Parathyroid adenoma (tissue), 2 donors: ENCODE data around the gene TMEM131L.

Experiments
- H2AFZ ChIP-seq: fragments of 300-600 bp; sonication (generic); one replicate; pipeline ENCODE4 v1.7.0; 2017; ENCODE audit warnings: antibody characterized with exemption, mild to moderate bottlenecking
- H3K27ac ChIP-seq: fragments of 300-600 bp; sonication (generic); one replicate; pipeline ENCODE4 v1.7.0; 2017
- H3K27me3 ChIP-seq: fragments of 300-600 bp; sonication (generic); one replicate; pipeline ENCODE4 v1.7.0; 2017; ENCODE audit warnings: low read length; ENCODE audit not compliant: control insufficient read depth, insufficient read depth
- H3K36me3 ChIP-seq: fragments of 300-600 bp; sonication (generic); one replicate; pipeline ENCODE4 v1.7.0; 2017; ENCODE audit warnings: low read length; ENCODE audit not compliant: control insufficient read depth, insufficient read depth
- H3K4me1 ChIP-seq: fragments of 300-600 bp; sonication (generic); one replicate; pipeline ENCODE4 v1.7.0; 2017; ENCODE audit warnings: control low read depth
- H3K4me2 ChIP-seq: fragments of 300-600 bp; sonication (generic); one replicate; pipeline ENCODE4 v1.7.0; 2017; ENCODE audit warnings: low read length
- H3K4me3 ChIP-seq: fragments of 300-600 bp; sonication (generic); one replicate; pipeline ENCODE4 v1.7.0; 2017; ENCODE audit warnings: low read depth, low read length
- H3K79me2 ChIP-seq: fragments of 300-600 bp; sonication (generic); one replicate; pipeline ENCODE4 v1.7.0; 2017; ENCODE audit warnings: control low read depth
- H3K9ac ChIP-seq: fragments of 300-600 bp; sonication (generic); one replicate; pipeline ENCODE4 v1.7.0; 2017; ENCODE audit warnings: mild to moderate bottlenecking
- H3K9me3 ChIP-seq: fragments of 300-600 bp; sonication (generic); one replicate; pipeline ENCODE4 v1.7.0; 2017; ENCODE audit warnings: low read length; ENCODE audit not compliant: control insufficient read depth
- TF ChIP-seq, protein P1 (sequence below): fragments of 300-600 bp; sonication (generic); IDR thresholded peaks from one replicate; pipeline ENCODE4 v1.7.0; 2017; ENCODE audit warnings: antibody characterized with exemption, mild to moderate bottlenecking
- donor health status: primary hyperparathyroidism.

TMEM131L gene

DNA sequence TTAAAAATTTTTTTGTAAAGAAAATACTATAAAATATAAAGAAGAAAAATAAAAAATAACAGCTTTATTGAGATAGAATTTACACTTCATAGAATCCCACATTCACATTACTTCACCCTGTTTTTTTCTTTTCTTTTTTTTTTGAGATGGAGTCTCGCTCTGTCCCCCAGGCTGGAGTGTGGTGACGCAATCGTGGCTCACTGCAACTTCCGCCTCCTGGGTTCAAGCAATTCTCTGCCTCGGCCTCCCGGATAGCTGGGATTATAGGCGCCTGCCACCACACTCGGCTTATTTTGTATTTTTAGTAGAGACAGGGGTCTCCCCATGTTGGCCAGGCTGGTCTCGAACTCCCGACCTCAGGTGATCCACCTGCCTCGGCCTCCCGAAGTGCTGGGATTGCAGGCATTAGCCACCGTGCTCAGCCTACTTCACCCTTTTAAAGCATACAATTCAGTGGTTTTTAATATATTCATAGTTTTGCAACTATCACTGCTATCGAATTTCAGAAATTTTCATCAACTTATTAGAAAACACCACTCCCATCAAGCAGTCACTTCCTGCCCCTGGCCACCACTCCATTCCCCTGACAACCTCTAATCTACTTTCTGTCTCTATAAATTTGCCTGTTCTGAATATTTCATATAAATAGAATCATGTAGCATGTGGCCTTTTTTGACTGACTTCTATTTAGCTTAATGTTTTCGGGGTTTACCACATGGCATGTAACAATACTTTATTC, 48.7 kb downstream of the TMEM131L start:
- H3K4me1 ChIP-seq, result no peaks in the 10 kb centered on the region
- H3K4me2 ChIP-seq, result no peak overlapping the region
- no peaks in the 10 kb centered on the region for H3K36me3 ChIP-seq
- H3K27ac ChIP-seq, result no peak overlapping the region
- no peak overlapping the region for H3K4me3 ChIP-seq
- H3K27me3 ChIP-seq, result no peaks in the 10 kb centered on the region
- no peak overlapping the region for H3K9ac ChIP-seq
- H3K79me2 ChIP-seq, result no peaks in the 10 kb centered on the region
- no peak overlapping the region for H2AFZ ChIP-seq
- TF ChIP-seq, protein P1, sequence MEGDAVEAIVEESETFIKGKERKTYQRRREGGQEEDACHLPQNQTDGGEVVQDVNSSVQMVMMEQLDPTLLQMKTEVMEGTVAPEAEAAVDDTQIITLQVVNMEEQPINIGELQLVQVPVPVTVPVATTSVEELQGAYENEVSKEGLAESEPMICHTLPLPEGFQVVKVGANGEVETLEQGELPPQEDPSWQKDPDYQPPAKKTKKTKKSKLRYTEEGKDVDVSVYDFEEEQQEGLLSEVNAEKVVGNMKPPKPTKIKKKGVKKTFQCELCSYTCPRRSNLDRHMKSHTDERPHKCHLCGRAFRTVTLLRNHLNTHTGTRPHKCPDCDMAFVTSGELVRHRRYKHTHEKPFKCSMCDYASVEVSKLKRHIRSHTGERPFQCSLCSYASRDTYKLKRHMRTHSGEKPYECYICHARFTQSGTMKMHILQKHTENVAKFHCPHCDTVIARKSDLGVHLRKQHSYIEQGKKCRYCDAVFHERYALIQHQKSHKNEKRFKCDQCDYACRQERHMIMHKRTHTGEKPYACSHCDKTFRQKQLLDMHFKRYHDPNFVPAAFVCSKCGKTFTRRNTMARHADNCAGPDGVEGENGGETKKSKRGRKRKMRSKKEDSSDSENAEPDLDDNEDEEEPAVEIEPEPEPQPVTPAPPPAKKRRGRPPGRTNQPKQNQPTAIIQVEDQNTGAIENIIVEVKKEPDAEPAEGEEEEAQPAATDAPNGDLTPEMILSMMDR, result no peak
- H3K9me3 ChIP-seq, result no peaks in the 10 kb centered on the region

DNA sequence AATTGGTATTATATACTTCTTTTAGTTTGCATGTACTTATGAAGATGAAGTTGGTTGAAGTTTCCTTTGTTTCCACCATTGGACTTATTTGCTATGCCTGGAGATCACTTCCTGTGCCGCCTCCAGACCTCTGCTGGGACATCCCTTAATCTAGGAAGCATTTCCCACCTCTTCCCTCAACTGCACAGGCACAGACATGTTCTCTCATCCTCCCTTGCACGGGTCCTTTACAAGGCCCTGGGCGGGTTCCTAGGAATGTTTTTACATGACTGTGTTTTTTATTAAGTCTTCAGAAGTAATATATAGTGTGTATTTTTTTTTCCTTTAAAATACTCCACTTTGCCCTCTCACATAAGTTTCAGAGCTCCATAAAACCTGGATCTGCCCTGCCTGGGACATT, 51.0 kb downstream of the TMEM131L start:
- H2AFZ ChIP-seq, result no peak overlapping the region
- H3K4me3 ChIP-seq, result no peak overlapping the region
- H3K9ac ChIP-seq, result no peak overlapping the region
- no peaks in the 10 kb centered on the region for H3K27me3 ChIP-seq
- no peak overlapping the region for H3K27ac ChIP-seq
- no peaks in the 10 kb centered on the region for H3K36me3 ChIP-seq
- no peaks in the 10 kb centered on the region for H3K79me2 ChIP-seq
- TF ChIP-seq, protein P1, result no peak
- no peaks in the 10 kb centered on the region for H3K9me3 ChIP-seq
- no peaks in the 10 kb centered on the region for H3K4me1 ChIP-seq
- H3K4me2 ChIP-seq, result no peak overlapping the region

DNA sequence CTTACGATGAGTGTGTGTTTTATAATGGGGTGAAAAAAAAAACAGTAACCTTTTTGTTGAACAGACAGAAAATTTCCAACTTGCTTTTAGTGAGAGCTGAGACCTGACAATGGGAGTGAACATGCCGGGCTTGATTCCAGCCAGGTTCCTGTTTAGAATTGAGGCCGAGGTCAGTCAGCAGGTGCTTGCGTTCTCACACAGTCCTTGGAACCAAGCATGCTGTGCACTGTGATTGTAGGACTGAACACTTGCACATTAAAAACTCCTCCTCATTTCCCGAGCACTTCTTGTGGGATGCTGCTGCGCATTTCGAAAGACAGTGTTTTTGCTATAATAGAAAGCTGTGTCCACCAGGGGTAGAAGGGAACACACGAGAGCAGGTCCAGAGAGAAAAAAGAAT, 51.8 kb downstream of the TMEM131L start:
- Histone ChIP-seq H3K9ac (no peak overlapping the region), H2AFZ (no peak overlapping the region), H3K4me3 (no peak overlapping the region), H3K79me2 (no peaks in the 10 kb centered on the region), H3K27me3 (no peaks in the 10 kb centered on the region), H3K27ac (no peak overlapping the region), H3K4me2 (no peak overlapping the region), H3K4me1 (no peaks in the 10 kb centered on the region), H3K9me3 (no peaks in the 10 kb centered on the region), H3K36me3 (no peaks in the 10 kb centered on the region)
- TF ChIP-seq, protein P1, result no peak

DNA sequence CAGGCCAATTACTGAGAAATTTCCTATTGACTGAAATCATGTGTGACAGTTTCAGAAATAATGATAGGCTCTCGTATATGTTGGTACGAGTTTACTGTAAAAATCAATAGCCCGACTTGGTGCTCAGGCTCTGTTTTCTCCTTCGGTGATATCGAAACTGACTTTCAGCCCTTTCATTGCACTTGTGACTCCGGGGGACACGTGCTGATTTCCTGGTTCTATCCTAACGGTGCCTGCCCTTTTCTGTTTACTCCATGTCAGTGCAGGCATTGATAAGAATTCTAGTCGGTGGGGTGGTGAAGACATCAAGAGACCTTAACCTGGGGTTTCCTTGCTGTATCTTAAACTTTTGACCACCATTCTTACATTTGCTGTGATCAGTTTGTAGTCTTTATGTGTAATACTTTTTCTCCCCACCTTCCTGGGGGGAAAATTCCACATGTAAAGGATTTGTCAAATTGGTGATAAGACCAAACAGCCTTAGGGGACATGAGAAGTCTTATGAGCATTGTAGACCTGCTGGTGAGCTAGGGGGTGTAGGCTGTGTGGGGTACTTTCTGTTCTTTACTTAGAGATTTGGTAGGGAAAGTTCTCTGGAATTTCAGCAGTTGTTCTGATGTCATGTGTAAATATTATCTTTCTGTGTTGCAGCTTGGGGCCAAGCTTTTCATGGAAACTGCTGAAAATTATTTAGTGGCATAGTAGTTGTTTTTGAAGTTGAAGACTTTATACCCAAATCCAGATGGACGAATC, 52.7 kb downstream of the TMEM131L start:
- Histone ChIP-seq H3K4me1 (no peaks in the 10 kb centered on the region), H3K36me3 (no peaks in the 10 kb centered on the region), H3K4me3 (no peak overlapping the region), H3K27ac (no peak overlapping the region), H3K79me2 (no peaks in the 10 kb centered on the region), H3K9me3 (no peaks in the 10 kb centered on the region), H3K9ac (no peak overlapping the region), H3K4me2 (no peak overlapping the region), H3K27me3 (no peaks in the 10 kb centered on the region), H2AFZ (no peak overlapping the region)
- TF ChIP-seq, protein P1, result no peak
